Measurements from ENCODE around the gene C16orf87. TPM values are rescaled to one million over a fixed set of nuclear protein-coding genes. Genes with fewer than 3 reads are reported as not detected.

The C16orf87 gene
- total and polyA plus RNA-seq, 9 of the 15 experiments (the other 6 are each of a cell fraction or from before 2014, with no cell fraction given), result 7.8 to 16.7 (median 10.5) TPM

DNA sequence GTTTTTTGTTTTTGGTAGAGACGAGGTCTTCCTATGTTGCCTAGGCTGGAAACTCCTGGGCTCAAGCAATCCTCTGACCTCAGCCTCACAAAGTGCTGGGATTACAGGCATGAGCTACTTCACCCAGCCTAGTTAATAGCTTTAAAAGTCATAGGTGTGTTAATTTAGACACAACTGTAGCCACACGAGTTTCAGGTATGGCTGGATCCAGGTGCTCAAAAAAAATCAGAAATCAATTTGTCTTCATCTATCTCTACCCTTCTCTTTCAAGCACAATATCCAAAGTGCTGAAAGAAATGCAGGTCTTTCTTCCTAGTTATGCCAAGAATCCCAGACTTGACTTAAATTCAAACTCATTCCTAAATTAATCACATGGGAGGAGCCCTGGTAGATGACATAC lies 23.9 kb upstream of the C16orf87 start:
- Histone ChIP-seq H3K4me3 (no peak overlapping the region), H3K36me3 (ENCODE audit: control insufficient read depth, insufficient read depth, low read length) (no peaks in the 10 kb centered on the region), H3K9me3 (replicated peaks; ENCODE audit: control insufficient read depth, insufficient read depth, low read depth, low read length) (no peaks in the 10 kb centered on the region), H3K9me1 (ENCODE audit: control insufficient read depth, insufficient read depth, low read length) (no peaks in the 10 kb centered on the region), H4K20me1 (replicated peaks; ENCODE audit: control insufficient read depth, insufficient read depth, low read length) (peaks cover 6% of the 10 kb centered on the region), H3K79me2 (ENCODE audit: control insufficient read depth, insufficient read depth, low read length) (no peaks in the 10 kb centered on the region), H3K9ac (ENCODE audit: insufficient read depth in 1 of 2, low read depth in 2 of 2, low read length in 2 of 2) (no peak overlapping the region), H3K4me1 (replicated peaks in 1 of 2; ENCODE audit: control insufficient read depth in 2 of 2, insufficient read depth in 2 of 2, low read length in 2 of 2) (peaks cover 0 to 6% of the 10 kb centered on the region in 2 experiments; a peak in 1 of 5 replicates), H3K27me3 (ENCODE audit: control insufficient read depth in 2 of 2, insufficient read depth in 2 of 2, low read length in 2 of 2) (peaks cover 0 to 6% of the 10 kb centered on the region in 2 experiments; a peak in 1 of 5 replicates), H3K27ac (ENCODE audit: extremely low read depth, low read depth, low read length) (no peak overlapping the region), H2AFZ (ENCODE audit: low read depth, low read length) (no peak overlapping the region), H3K4me2 (ENCODE audit: insufficient read depth, low read length) (no peak overlapping the region)
- POLR2A ChIA-PET, result interaction anchor here (0.7 to 1.6 kb wide), 4 partner anchors 8 to 167 kb away, joined by 3 to 5 read pairs (median 3); no protein-coding TSS in a partner anchor
- FAIRE-seq (no peak), ATAC-seq (no peak), DNase-seq (ENCODE audit: extremely low read depth in 1 of 4, low spot score in 3 of 4) (no peak)
- in situ Hi-C loops (cut with MboI), result loop anchor here (5.0 kb wide), 1 partner anchor 77 kb away; no protein-coding TSS in a partner anchor
- 0% methylated on average over 2 of the region's 2 CpGs for WGBS (ENCODE audit: insufficient coverage, low coverage, missing lambda C conversion rate)
- CTCF ChIA-PET (ENCODE audit: low intra/inter-chr PET ratio), result interaction anchor here (0.9 to 2.2 kb wide), 4 partner anchors 54 to 1309 kb away, joined by 3 to 24 read pairs (median 8); partner anchors contain the start of gene ABCC12
- intact Hi-C loops (cut with micrococcal nuclease), result loop anchor here (1.0 to 10.0 kb wide), 3 partner anchors 54 to 1310 kb away; no protein-coding TSS in a partner anchor
- BruUV-seq (replicated peaks), result no TSS peak
- no peak for TF ChIP-seq MECOM (CRISPR knock-in tag; IDR thresholded peaks at IDR 0.05)
- no peak for TF ChIP-seq HDGF (IDR thresholded peaks at IDR 0.05)
- TF ChIP-seq RFX1 (IDR thresholded peaks at IDR 0.05), result no peak
- TF ChIP-seq PTRF (tag; IDR thresholded peaks at IDR 0.05), result no peak
- no peak for TF ChIP-seq E2F5 (CRISPR knock-in tag; IDR thresholded peaks at IDR 0.05)
- TF ChIP-seq ELK3 (CRISPR knock-in tag; IDR thresholded peaks at IDR 0.05), result no peak
- no peak for TF ChIP-seq ZNF77 (CRISPR knock-in tag; IDR thresholded peaks at IDR 0.05)
- TF ChIP-seq, protein P1, sequence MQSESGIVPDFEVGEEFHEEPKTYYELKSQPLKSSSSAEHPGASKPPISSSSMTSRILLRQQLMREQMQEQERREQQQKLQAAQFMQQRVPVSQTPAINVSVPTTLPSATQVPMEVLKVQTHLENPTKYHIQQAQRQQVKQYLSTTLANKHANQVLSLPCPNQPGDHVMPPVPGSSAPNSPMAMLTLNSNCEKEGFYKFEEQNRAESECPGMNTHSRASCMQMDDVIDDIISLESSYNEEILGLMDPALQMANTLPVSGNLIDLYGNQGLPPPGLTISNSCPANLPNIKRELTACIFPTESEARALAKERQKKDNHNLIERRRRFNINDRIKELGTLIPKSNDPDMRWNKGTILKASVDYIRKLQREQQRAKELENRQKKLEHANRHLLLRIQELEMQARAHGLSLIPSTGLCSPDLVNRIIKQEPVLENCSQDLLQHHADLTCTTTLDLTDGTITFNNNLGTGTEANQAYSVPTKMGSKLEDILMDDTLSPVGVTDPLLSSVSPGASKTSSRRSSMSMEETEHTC (IDR thresholded peaks at IDR 0.05), result no peak
- TF ChIP-seq, protein P2, sequence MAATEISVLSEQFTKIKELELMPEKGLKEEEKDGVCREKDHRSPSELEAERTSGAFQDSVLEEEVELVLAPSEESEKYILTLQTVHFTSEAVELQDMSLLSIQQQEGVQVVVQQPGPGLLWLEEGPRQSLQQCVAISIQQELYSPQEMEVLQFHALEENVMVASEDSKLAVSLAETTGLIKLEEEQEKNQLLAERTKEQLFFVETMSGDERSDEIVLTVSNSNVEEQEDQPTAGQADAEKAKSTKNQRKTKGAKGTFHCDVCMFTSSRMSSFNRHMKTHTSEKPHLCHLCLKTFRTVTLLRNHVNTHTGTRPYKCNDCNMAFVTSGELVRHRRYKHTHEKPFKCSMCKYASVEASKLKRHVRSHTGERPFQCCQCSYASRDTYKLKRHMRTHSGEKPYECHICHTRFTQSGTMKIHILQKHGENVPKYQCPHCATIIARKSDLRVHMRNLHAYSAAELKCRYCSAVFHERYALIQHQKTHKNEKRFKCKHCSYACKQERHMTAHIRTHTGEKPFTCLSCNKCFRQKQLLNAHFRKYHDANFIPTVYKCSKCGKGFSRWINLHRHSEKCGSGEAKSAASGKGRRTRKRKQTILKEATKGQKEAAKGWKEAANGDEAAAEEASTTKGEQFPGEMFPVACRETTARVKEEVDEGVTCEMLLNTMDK (IDR thresholded peaks at IDR 0.05; ENCODE audit: borderline replicate concordance, insufficient read depth, low read depth, low read length, poor library complexity, severe bottlenecking), result no peak
- no peak for TF ChIP-seq FOXK2 (conservative IDR thresholded peaks at IDR 0.05 in 1 of 2, IDR thresholded peaks at IDR 0.05 in 1 of 2; ENCODE audit: low read depth in 2 of 2)
- TF ChIP-seq FOSL1 (tag; conservative IDR thresholded peaks at IDR 0.05), result no peak
- TF ChIP-seq ATF6 (CRISPR knock-in tag; IDR thresholded peaks at IDR 0.05), result no peak
- no peak for TF ChIP-seq HEY1 (CRISPR knock-in tag; IDR thresholded peaks at IDR 0.05; ENCODE audit: borderline replicate concordance)
